Stimulated activated CD4-positive, alpha-beta T cell treated with anti-CD3 and anti-CD28 coated beads, TNF-alpha, amount 100 ng/mL, for 4 hours (primary cell): ENCODE measurements around the gene ELFN2.

ENCODE experiments used
- DNase-seq, 3 experiments: peaks; one replicate each; pipeline ENCODE4 v3.0.0-alpha.2; 2020; ENCODE audit warnings: low read depth in 3 of 3

The ELFN2 gene

DNA sequence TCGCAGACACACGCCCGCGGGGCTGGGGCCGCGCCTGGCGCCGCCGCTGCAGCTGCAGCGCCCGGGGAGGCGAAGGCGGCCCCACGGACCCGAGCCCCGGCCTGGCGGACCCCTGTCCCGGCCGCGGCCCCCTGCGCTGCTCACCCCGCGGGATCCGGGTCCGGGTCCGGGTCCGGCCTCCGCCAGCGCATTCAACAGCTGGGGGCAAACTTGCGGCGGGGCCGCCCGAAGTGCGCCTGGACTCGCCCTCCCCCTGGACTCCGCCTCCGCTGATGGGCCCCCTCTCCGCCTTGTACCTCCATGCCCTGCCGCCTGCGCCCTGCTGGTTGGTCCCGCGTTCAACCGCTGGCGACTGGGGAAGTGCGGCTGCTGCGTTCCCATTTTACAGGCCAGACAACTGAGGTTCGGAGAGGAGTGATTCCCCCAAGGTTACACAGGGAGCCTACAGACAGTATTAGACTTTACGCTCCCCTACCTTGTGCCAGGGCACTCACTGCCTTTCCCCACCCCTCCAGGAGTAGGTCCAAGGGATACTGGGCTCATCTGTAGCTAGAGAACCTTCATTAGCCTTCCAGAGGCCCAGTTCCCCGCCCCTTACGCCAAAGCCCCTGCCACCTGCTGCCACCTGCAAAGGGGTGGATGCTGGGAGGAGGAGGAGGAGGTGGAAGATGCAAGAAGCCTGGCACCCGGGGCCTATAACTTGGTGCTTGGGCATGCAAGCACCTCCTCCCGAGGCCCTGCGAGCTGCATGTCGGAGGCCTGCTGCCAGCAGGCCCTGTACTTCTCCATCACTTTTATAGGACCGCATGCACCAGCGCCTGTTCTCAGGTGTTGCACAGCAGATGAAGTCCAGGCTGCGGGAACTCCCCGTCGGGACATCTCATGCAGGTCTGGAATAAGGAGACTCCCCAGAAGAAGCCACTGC lies 694 bp upstream of the ELFN2 start:
- DNase-seq: no peak

DNA sequence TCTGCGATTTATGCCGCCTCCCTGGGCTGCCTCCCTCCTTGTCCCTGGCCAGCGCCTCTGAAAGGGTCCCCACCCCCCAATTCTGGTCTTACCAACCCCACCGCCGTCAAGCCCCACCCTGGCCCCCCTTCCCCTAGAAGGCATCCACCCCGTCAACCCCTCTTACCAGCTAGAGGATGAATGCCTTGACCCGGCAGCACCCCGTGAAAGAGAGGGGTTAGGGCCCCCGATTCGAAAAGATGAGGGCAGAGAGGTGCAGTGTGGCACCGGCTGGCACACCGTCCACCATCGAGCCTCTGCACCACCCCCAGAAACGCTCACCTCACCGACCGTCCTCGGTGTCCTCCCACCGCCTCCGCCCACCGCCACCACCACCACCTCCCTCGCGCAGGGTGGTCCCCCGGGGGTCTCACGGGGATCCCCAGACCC lies 559 bp downstream of the ELFN2 start:
- no peak for DNase-seq

DNA sequence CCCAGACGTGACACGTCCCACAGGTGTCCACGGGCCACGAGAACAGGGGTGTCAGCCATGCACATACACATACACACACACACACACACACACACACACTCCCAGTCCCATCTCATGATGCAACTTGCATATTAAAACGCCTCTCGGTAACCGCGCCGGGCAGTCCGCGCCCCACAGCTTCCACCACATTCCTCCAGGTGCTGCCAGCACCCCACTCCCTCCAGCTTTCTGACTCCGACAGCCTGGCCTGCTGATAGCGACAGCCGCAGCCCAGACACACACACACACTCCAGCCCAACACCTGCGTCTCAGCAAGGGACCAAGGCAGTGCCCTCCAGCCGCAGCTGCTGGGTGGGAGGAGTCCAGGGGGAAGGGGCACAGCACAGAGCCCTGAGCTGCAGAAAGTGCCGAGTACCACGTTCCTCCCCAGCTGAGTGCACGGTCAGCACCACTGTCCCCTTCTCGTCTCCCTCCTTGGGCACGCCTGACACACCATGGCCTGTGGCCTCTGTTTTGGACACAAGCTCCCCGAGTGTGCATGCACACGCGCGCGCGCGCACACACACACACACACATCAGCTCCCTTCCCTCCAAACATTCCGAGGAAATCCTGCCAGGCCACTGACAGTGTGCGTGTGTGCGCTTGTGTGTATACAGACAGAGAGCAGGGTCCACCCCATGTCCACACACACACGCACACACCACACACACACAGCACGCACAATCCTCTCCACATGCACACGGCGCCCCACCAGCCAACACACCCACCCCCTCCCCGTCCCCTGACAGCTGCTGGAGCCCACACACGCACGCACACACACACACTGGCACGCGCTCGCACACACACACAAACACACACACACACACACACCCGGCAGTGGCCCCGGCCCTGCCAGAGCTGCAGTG lies 1.2 kb downstream of the ELFN2 start:
- no peak for DNase-seq

DNA sequence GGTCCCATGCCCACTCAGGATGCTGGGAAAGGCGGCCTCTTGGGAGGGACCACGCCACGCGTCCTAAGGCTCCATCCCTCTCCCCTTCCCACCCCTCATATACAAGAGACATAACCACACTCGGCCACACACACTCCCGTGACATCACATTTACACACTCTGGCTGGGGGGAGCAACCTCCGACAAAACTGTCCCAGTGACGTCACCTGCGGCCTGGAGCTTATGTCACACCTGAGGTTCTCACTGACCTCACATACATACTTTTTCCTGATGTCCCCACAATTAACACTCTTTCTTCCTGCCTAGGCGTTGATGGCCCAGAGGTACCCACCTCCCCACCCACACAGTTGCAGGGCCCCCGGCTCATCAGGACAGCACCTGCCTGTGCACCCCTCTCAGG lies 1.9 kb downstream of the ELFN2 start:
- no peak for DNase-seq

DNA sequence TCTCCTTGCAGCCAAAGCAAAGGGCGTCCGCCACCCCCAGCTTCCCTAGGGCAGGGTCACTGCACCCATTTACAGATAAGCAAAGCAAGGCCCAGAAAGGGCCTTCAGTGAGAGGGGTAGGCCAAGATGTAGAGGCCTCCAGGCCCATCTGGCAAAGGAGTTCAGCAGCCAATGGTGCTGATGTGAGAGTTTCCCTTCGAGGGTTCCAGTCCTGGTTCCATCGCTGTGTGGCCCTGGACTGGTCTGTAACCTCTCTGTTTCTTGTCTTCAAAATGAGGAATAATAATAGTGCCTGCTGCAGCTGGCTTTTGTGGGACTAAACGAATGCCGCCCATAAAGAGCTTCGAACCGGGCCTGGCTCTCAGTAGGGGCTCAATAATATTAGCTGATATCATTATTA lies 4.0 kb downstream of the ELFN2 start:
- DNase-seq: no peak

DNA sequence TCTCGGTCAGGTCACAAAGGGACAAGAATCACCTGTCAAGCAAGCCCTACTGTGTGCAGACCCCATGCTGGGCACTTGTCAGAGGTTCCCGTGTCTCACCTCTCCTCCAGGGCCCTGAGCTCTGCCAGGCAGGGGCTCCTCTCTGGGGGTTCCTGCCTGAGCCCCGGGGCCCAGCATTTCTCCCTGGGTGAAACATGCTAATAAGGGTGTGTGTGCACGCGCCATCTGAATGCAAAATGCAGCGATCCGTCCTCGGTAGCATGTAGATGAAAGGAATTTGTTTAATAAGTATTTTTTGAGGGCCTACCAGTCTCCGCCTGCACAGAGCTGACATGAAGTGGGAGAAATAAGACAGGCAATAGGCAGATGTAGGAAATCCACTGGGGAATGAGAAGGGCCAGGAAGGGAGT lies 5.8 kb downstream of the ELFN2 start:
- no peak for DNase-seq

DNA sequence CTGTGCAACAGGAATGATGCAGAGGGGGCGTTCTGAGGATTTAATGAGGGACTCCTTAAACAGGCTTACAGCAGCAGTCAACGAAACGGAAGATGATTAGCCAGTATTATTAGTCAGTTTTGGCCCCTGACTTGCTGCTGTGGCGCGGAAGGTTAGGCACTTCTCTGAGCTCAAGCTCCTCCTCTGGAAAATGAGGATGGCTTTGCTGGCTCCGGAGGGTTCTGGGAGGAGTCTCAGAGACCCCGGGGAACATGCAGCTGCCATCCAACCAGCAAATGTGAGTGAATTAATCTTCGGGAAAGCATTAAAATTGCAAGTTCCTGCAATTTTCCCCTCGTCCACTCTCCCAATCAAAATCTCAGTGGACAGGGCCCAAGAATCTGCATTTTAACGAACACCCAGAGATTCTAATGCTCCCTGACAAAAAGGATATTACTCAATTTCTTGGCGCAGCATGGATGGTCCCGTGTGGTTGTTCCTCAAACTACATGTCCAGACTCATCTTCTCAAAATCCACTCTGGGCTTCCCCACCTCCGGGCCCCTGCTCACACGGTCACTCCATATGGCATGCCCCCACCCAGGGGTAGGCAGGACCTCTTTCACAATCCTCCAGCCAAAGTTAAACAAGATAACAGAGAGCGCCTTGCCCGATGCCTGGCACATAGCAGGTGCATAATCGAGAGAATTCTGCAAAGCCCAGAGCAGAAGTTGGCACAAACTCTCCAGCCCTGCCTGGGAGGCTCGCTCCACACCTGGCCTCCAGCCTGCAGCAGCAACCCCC lies 6.4 kb downstream of the ELFN2 start:
- DNase-seq: no peak

DNA sequence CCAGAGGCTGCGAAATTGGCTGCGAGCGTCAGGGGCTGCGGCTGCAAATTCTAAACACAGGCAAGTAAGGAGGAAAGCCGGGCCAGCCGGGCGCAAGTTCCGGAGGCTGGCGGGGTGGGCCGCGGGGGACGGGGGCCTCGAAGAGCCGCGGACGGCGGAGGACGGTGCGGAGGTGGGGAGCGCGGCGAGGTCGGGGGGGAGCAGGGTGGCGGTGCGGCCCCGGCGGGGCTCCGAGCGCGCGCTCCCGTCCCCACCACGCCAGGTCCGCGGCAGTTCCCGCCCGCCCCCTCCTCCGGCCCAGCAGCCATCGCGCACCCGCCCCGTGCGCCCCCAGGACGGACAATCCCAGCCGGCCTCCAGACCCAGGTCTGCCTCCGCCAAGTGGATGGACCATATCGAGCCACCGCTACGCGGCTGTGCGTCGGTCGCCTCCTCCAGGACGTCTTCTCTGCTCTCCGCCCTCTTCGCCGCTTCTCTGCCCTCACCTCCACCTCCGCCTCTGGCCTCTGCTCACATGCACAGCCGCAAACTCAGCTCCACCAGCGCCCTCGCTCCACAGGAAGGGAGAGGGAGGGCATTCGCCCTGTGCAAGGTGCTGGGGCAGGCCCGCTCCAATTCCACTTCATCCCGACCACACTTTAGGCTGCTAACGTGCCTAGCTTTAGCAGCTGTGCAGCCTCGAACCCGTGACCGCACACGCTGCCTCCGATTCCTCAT lies 7.2 kb downstream of the ELFN2 start:
- no peak for DNase-seq

DNA sequence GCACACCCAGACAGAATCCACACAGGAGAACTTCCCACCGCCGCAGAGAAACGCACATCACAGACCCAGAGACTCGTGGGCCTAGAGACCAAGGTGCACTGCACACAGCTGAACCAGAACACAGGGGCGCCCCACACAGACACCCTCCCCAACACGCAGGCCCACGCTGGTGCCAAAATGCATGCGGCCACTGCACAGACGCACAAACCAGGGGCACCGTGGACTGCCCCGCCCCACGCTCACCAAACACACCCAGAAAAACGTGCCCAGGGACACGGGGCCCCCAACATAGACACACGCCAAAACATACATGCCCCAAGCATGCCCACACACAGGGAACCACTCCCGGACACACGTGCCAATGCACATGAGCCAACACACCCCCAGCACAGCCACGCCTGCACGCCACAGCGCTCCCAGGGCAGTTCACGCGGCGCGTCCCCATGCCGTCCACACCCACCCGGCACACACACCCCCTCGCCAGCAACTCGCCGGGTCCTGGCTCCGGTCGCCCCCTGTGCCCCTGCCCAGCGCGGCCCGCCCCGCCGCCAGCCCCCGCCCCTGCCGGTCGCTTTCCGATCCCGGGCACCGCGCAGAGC lies 7.8 kb downstream of the ELFN2 start:
- DNase-seq: no peak

DNA sequence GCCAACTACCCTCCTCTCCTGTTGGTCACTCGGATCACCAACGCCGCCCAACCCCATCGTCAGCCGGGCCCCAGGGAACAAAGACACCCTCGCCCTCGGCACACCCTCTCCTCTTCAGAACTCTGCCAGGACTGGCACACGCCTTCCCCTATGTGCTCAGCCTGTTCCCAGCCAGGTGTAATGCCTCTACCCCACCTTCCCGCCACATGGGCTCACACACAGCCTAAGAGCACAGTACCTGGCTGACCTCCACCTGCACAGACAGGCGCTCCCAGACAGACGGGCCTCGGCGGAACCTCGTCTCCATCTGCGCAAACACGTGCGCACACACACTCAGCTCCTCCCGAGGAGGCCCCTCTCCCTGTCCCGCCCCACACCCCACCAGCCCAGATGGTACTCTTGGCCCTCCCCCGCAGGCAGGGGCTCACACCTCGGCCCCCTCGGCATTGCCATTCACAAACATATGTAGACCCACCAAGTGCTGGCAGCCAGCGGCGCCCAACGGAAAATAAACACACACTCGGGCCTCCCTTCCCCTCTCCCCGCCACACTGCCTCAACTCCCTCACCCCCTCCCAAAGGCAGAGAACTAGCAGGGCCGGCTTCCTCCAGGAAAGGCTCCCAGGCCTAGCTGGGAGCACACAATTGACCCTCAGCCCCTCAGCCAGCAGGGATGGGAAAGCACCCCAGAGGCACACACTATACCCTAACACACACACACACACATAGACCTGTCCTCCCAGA lies 8.5 kb downstream of the ELFN2 start:
- DNase-seq: no peak

DNA sequence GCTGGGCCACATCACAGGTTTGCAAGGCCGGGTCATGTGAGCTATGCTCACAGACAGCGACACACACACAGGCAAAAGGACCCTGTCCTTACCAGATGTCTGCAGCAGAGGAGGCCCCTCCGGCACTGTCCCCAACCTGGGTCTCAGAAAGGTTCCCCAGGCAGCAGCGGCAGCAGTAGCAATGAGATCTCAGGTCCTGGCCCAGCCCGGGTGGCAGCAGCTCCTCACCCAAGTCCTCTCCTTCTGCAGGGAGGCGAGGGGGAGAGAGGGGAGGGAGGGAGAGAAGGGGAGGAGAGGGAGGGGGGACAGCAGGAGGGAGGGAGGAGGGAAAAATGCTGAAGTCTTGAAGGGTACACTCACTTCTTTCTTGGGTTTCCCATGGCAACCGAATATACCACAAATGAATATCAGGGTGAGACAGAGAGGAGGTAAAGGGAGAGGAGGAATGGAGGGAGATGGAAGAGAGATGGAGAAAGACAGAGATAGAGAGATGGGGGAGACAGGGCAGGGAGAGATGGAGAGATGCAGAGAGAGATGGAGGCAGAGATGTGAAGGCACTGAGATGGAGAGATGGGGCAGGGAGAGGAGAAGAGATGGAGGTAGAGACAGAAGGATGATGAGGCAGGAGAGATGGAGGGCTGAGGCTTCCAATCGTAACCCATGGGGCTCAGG lies 9.5 kb downstream of the ELFN2 start:
- DNase-seq: no peak

DNA sequence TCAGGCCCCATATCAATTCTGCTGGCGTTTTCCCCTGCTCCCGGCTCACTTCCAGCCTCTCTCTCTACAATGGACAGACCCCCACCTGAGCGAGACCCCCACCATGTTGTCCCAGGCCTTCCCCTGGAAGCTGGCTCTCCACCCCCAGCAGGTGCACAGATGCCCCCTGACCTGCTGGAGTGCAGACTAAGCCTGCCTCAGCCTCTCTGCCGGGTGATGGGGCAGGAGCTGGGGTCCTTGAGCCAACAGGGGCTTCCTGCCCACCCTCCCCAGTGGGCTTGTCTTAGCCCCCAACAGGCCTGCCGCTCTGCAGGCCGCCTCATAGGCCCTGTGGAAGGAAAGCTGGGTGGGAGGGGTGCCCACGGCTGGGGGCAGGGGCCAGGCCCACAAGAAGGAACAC lies 10.0 kb downstream of the ELFN2 start:
- DNase-seq: no peak

DNA sequence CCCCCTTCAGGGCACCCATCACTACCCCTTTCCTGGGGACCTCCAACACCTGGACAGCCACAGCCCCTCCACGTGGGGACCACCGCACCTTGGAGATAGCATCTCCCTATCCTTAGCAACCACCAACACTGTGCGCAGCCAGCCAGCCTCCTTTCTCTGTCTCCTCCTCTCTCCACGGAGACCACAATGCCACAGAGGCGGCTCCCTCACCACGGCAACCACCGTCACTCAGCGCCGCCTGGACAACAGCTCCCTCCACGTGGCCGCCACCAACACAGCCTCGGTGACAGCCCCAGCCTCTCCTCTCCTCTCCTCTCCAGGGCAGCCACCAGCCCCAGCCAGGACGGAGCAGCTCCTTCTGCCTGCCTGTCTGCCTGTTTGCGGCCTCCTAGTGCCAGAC lies 10.5 kb downstream of the ELFN2 start:
- DNase-seq: no peak

DNA sequence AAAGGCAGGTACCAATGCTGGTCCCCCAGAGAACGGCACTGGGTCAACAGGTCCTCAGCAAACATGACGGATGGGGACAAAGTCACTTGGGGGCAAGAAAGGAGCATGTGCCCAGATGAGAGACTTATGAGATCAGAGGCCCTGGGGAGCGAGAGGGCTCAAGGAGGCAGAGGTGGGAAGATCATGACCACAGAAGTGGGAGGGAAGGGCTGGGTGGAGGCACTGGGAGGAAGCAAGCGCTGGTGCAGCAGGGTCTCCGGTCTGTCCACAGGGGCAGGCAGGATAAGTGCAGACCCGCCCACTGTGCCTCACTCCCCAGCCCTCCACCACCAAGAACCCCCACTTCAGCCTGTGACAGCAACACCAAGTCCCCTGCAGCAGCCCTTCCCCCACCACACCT lies 10.9 kb downstream of the ELFN2 start:
- no peak for DNase-seq

DNA sequence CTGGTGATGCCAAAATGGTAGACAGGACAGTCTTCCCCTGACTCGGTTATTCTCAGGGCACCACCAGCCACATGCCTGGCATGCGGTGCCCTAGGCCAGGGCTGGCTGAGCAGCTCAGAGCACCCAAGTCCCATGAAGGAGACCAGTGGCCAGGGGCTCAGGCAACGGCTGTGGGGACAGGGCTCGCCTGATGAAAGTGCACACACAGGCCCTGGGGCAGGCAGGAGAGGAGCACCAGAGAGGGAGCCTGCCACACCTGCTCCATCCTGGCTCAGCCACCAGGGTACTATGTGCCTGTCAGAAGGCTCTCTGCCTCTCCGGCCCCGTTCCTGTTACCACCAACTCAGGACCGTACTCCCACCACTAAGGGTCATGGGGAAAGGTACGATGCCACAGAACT lies 12.1 kb downstream of the ELFN2 start:
- DNase-seq: no peak

DNA sequence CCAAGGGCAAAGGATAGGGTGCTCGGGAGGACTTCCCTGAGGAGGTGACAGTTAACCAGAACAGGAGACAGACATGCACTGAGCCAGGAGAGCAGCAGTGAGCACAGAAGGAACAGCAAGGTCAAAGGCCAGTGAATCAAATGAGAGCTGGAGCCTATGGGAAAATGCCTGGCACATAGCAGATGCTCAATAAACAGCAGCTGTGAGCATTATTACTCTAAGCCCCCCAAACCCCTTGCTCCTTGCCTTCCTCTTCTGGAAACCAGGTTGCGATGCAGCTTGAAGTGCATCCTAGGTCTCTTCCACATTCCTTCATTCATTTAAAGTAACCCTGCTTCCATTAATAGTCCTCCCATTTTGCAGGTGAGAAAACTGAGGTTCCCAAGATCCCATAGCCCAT lies 13.0 kb downstream of the ELFN2 start:
- no peak for DNase-seq

DNA sequence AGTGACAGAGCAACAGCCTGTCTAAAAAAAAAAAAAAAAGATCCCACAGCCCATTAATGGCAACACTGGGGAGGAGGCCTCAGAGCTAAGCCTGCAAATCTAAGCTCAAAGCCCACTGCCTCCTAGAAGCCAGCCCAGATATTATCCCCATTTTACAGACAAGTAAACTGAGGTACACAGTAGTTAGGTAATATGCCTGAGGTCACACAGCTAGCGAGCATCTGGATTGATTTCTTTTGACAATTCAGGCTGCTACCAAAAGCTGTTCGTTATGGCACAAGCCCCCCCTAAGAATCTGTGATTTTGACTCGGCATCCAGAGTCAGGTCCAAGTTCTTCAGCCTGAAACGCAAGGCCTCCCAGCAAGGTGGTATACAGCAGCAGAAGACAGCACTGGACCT lies 13.7 kb downstream of the ELFN2 start:
- no peak for DNase-seq

DNA sequence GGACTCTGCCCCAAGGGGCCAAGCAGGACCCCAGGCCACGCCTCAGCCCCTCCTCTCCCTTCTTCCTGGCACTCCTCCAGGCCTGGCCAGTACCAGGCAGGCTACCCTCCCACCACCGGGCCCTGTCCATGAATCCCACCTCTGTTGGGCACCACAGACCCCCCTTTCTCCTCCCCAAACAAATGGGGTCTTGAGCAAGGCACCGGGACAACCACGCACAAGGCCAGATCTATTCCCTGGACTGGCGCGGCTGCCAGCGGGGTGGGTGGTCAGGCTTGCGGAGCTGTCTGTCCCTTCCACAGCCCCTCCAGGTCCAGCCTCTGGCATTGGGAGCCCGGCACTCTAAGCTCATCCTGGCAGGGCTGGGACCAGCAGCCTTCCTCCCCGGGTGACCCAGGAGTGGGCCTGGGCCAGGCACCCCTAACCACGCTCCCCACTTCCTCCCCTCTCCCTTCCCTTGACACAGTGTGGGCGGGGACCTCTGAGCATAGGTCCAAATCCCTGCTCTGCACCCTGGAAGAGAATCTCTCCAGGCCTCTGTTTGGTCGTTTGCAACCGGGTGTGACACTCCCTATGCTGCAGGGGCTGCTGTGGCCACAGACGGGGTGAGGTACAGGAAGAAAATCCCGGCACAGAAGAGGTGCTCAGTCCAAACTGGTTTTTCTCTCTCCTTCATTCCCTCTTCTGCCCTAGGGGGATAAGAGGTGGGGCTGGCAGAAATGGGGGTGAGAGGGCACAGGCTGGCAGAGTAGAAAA lies 14.6 kb downstream of the ELFN2 start:
- no peak for DNase-seq

DNA sequence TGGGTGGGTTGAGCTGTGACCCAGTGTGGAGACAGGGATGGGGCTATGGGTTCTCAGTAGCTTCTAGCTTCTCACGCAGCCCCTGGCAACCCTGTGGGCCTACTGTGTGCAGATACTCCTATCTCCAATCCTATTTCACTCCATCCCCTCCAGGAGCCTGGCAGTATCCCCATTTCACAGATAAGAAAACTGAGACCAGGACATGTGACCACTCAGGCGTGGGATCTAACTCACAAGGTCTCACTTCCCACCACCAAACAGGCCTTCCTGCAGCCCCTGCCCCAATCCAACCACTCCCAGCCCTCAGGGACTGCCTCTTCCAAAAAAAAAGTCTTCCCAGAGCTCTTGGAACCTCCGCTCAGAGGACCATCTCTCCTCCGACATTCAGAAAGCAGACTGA lies 15.6 kb downstream of the ELFN2 start:
- no peak for DNase-seq
